Measurements from ENCODE around the gene NAA35. TPM values are rescaled to one million over a fixed set of nuclear protein-coding genes. Genes with fewer than 3 reads are reported as not detected.

Gene NAA35
- total RNA-seq, 4 donors from 2014 or later, result 17.2 to 25.8 (median 18.1) TPM

DNA sequence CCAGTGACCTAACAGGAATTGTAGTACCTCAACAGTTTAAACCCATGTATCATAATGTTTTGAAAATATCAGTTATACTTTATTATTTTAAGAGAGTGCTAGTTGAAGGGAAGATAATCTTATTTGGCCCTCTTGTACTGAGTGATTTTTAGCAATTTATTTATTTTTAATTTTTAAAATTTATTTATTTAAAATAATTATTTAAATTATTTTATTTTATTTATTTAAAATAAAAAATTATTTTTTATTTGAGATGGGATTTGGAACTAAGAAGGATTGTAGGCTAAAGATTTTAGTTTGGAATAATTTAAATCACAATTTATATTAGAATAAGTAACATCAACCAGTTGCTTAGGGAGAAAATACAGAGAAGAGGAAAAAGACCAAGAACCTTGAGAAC is 54.2 kb downstream of the NAA35 start:
- no peak for TF ChIP-seq CTCF (IDR thresholded peaks at IDR 0.05; ENCODE audit: low read depth)

- TF ChIP-seq CTCF (IDR thresholded peaks at IDR 0.05; ENCODE audit: low read depth), result no peak
Observed at GRCh38 chr9:85995599-85995998, 54.7 kb downstream of the NAA35 start.

- TF ChIP-seq CTCF (IDR thresholded peaks at IDR 0.05; ENCODE audit: low read depth), result no peak
Observed at GRCh38 chr9:86005253-86005775, 64.4 kb downstream of the NAA35 start.

DNA sequence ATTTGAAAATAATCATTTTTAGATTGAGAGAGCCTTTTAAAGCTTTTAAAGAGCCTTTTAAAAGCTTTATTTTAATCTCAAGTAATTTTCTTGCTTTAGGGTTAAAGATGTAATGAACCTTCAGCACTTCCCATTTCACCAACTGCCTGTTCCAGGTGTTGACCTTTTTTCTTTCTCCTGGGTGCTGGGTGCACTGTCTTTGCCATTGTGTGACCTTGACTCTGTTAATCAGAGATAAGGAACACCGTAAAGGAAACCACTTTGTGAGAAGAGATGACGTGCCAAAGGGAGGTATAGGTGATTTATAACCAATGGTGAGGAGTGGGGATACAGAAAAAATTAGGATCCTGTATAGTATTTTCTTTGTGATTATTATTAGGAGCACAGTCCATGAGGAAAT is 68.2 kb downstream of the NAA35 start:
- no peak for TF ChIP-seq CTCF (IDR thresholded peaks at IDR 0.05; ENCODE audit: low read depth)

DNA sequence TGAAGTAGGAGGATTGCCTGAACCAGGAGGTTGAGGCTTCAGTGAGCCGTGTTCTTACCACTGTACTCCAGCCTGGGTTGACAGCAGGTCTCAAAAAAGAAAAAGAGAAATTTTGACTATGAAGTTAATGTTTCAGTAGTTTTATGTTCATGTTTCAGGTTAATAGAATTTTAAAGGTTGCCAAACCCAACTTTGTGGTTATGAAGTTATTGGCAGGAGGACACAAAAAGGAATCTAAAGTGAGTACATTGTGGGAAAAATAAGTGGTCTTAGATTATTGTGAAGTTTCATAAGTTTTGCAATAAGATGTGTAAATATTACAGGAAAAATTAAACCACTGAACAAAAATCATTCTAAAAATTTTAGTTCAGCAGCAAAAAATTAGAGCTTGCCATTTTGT is 79.8 kb downstream of the NAA35 start:
- no peak for TF ChIP-seq CTCF (IDR thresholded peaks at IDR 0.05; ENCODE audit: low read depth)

- TF ChIP-seq CTCF (IDR thresholded peaks at IDR 0.05; ENCODE audit: low read depth), result no peak
Observed at GRCh38 chr9:86021166-86021565, 80.2 kb downstream of the NAA35 start.

GRCh38 chr9:86022687-86023266 is 81.8 kb downstream of the NAA35 start:
- no peak for TF ChIP-seq CTCF (IDR thresholded peaks at IDR 0.05; ENCODE audit: low read depth)

Measured in subcutaneous adipose tissue (tissue), 4 donors.